ENCODE measurements around the gene DHRS7B. TPM values are rescaled to one million over a fixed set of nuclear protein-coding genes. Genes with fewer than 3 reads are reported as not detected.

Gene DHRS7B
- total RNA-seq, 4 donors from 2014 or later, result 14.6 to 80.6 (median 47.7) TPM

GRCh38 chr17:21193031-21193430 lies 66.3 kb downstream of the DHRS7B start:
- H3K27me3 ChIP-seq, result no peaks in the 10 kb centered on the region
- H3K27ac ChIP-seq, result no peak overlapping the region
- in situ Hi-C loops (cut with MboI; ENCODE audit: low pct_ligation_motif_present in 1 of 4, low pct_unique_long_range_greater_than_20kb in 1 of 4, low sequenced_read_pairs in 3 of 4) (no loop called here), intact Hi-C loops (cut with DNase I; ENCODE audit: low total_unique reads) (no loop called here)
- TF ChIP-seq POLR2AphosphoS5 (IDR thresholded peaks at IDR 0.05) (no peak), POLR2A (IDR thresholded peaks at IDR 0.05) (no peak), EP300 (IDR thresholded peaks at IDR 0.05; ENCODE audit: low read depth) (no peak)
- TF ChIP-seq, protein P1, sequence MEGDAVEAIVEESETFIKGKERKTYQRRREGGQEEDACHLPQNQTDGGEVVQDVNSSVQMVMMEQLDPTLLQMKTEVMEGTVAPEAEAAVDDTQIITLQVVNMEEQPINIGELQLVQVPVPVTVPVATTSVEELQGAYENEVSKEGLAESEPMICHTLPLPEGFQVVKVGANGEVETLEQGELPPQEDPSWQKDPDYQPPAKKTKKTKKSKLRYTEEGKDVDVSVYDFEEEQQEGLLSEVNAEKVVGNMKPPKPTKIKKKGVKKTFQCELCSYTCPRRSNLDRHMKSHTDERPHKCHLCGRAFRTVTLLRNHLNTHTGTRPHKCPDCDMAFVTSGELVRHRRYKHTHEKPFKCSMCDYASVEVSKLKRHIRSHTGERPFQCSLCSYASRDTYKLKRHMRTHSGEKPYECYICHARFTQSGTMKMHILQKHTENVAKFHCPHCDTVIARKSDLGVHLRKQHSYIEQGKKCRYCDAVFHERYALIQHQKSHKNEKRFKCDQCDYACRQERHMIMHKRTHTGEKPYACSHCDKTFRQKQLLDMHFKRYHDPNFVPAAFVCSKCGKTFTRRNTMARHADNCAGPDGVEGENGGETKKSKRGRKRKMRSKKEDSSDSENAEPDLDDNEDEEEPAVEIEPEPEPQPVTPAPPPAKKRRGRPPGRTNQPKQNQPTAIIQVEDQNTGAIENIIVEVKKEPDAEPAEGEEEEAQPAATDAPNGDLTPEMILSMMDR (IDR thresholded peaks at IDR 0.05), result no peak
- H3K4me3 ChIP-seq, result no peak overlapping the region
- WGBS, 2 donors (ENCODE audit: low coverage in 1 of 2), result 44 to 57% methylated on average over 4 to 5 of the region's 5 CpGs
- no peak for DNase-seq
- peaks cover 0 to 11% (median 4%) of the 10 kb centered on the region in 4 donors for H3K4me1 ChIP-seq
- H3K36me3 ChIP-seq, result peaks cover 0 to 8% (median 3%) of the 10 kb centered on the region in 4 donors
- no peaks in the 10 kb centered on the region for H3K9me3 ChIP-seq

DNA sequence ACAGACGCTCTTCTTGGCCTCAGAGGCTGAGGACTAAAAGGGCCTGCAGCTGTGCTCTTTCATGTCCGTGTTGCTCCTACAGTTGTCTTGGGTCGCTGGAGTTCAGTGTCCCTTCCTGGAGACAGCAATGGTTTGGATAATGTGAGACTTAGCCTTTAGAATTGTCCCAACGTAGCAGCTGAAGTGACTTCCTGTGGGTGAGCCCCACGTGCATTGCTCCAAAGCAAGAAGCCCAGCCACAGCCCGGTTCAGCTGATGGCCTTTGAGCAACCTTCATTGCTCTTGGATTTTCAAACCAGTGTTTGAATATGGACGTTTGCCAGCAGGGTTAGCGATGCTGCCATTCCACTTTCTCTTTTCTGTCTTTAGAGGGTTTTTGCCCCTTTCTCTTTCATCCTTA lies 67.5 kb downstream of the DHRS7B start:
- no peak for DNase-seq
- WGBS, 2 donors (ENCODE audit: low coverage in 1 of 2), result 54% methylated on average over 8 of the region's 8 CpGs; no CpG with 5 or more reads in 1 of the 2 donors
- Histone ChIP-seq H3K27ac (peak overlapping the region in 3 of 4 donors; percentile 2 to 14 (median 3)), H3K36me3 (peaks cover 0 to 14% (median 5%) of the 10 kb centered on the region in 4 donors), H3K27me3 (no peaks in the 10 kb centered on the region), H3K4me3 (no peak overlapping the region), H3K9me3 (no peaks in the 10 kb centered on the region), H3K4me1 (peaks cover 0 to 11% (median 4%) of the 10 kb centered on the region in 4 donors)
- TF ChIP-seq POLR2AphosphoS5 (IDR thresholded peaks at IDR 0.05), result no peak
- intact Hi-C loops (cut with DNase I; ENCODE audit: low total_unique reads), result no loop called here
- in situ Hi-C loops (cut with MboI; ENCODE audit: low pct_ligation_motif_present in 1 of 4, low pct_unique_long_range_greater_than_20kb in 1 of 4, low sequenced_read_pairs in 3 of 4), result no loop called here

DNA sequence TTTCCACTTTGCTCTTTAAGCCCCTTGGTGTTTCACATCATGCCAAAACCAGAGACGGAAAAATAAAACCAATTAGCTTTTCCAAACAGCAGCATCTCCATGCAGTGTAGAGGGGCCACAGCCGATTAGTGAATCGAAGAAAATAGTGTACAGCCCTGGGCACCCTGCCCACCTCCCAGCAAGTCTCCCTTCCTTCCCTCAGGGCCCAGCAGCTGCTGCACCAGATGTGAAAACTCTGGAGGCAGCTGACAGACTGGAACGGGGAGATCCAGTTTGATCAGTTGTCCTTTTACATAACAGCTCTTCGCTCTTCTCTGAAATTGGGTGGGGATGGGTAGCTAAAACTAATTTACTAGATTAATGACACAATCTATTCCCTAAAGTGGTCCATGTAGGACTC lies 67.9 kb downstream of the DHRS7B start:
- H3K4me1 ChIP-seq, result peaks cover 0 to 14% (median 5%) of the 10 kb centered on the region in 4 donors
- TF ChIP-seq POLR2AphosphoS5 (IDR thresholded peaks at IDR 0.05) (peak in 1 of 3 donors; percentile 31), EP300 (IDR thresholded peaks at IDR 0.05; ENCODE audit: low read depth) (no peak)
- no peak for DNase-seq
- 65 to 86% methylated on average over 1 to 5 of the region's 5 CpGs for WGBS, 2 donors (ENCODE audit: low coverage in 1 of 2)
- in situ Hi-C loops (cut with MboI; ENCODE audit: low pct_ligation_motif_present in 1 of 4, low pct_unique_long_range_greater_than_20kb in 1 of 4, low sequenced_read_pairs in 3 of 4), result no loop called here
- no peak overlapping the region for H3K4me3 ChIP-seq
- peak overlapping the region in 3 of 4 donors; percentile 2 to 14 (median 3) for H3K27ac ChIP-seq
- peaks cover 0 to 14% (median 5%) of the 10 kb centered on the region in 4 donors for H3K36me3 ChIP-seq
- H3K9me3 ChIP-seq, result no peaks in the 10 kb centered on the region
- no peaks in the 10 kb centered on the region for H3K27me3 ChIP-seq
- intact Hi-C loops (cut with DNase I; ENCODE audit: low total_unique reads), result no loop called here

GRCh38 chr17:21196126-21196525 lies 69.4 kb downstream of the DHRS7B start:
- in situ Hi-C loops (cut with MboI; ENCODE audit: low pct_ligation_motif_present in 1 of 4, low pct_unique_long_range_greater_than_20kb in 1 of 4, low sequenced_read_pairs in 3 of 4), result no loop called here
- 86 to 90% methylated on average over 2 to 5 of the region's 5 CpGs for WGBS, 2 donors (ENCODE audit: low coverage in 1 of 2)

GRCh38 chr17:21198411-21198810 lies 71.6 kb downstream of the DHRS7B start:
- in situ Hi-C loops (cut with MboI; ENCODE audit: low pct_ligation_motif_present in 1 of 4, low pct_unique_long_range_greater_than_20kb in 1 of 4, low sequenced_read_pairs in 3 of 4), result no loop called here
- intact Hi-C loops (cut with DNase I; ENCODE audit: low total_unique reads), result no loop called here
- no peaks in the 10 kb centered on the region for H3K9me3 ChIP-seq
- H3K36me3 ChIP-seq, result peaks cover 0 to 14% (median 5%) of the 10 kb centered on the region in 4 donors
- H3K27me3 ChIP-seq, result no peaks in the 10 kb centered on the region
- TF ChIP-seq, protein P1 (IDR thresholded peaks at IDR 0.05), result no peak
- TF ChIP-seq POLR2AphosphoS5 (IDR thresholded peaks at IDR 0.05), result no peak
- TF ChIP-seq EP300 (IDR thresholded peaks at IDR 0.05; ENCODE audit: low read depth), result no peak
- TF ChIP-seq POLR2A (IDR thresholded peaks at IDR 0.05), result no peak
- 96% methylated on average over 20 of the region's 20 CpGs; no CpG with 5 or more reads in 1 of the 2 donors for WGBS, 2 donors (ENCODE audit: low coverage in 1 of 2)
- no peak overlapping the region for H3K27ac ChIP-seq
- H3K4me1 ChIP-seq, result peaks cover 6 to 26% (median 8%) of the 10 kb centered on the region in 4 donors
- no peak overlapping the region for H3K4me3 ChIP-seq
- no peak for DNase-seq

More at GRCh38 chr17:21196126-21196525, 69.4 kb downstream of the DHRS7B start:
- Histone ChIP-seq H3K4me1 (peaks cover 2 to 27% (median 9%) of the 10 kb centered on the region in 4 donors), H3K4me3 (no peak overlapping the region), H3K27me3 (no peaks in the 10 kb centered on the region), H3K36me3 (peaks cover 0 to 14% (median 5%) of the 10 kb centered on the region in 4 donors), H3K9me3 (no peaks in the 10 kb centered on the region), H3K27ac (no peak overlapping the region)
- intact Hi-C loops (cut with DNase I; ENCODE audit: low total_unique reads), result no loop called here
- DNase-seq, result no peak
- TF ChIP-seq POLR2AphosphoS5 (IDR thresholded peaks at IDR 0.05), result no peak
- TF ChIP-seq, protein P1 (IDR thresholded peaks at IDR 0.05), result no peak
- no peak for TF ChIP-seq EP300 (IDR thresholded peaks at IDR 0.05; ENCODE audit: low read depth)
- TF ChIP-seq POLR2A (IDR thresholded peaks at IDR 0.05), result no peak

All from transverse colon (tissue), 4 donors.